ENCODE results near the gene ST3GAL3. TPM values are rescaled to one million over a fixed set of nuclear protein-coding genes. Genes with fewer than 3 reads are reported as not detected.
"Not testable (repeated sequence)": the region's sequence is repeated elsewhere in the genome, so short reads cannot be mapped to it uniquely, and the experiment has no call there.

Gene ST3GAL3
- total RNA-seq, 6 experiments from 2014 or later = 6.4 to 14.2 (median 12.0) TPM

DNA sequence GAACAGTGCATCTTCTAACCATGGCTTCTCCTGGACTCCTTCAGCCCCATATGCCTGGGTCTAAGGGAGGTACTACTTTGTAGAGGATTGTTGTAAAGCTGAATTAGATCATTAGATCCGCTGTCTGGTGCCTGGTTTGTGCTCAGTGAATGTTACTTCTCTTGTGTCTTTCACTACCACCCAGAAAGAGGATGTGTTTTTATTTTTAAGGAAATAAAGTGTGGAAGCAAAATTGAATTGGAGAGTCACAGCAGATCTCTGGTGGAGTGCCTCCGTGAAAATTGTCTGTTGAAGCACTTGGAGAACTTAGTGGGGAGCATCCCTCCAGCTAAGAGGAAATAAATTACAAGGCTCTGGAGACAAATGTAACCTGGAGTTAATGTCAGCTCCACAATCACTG, 124.5 kb downstream of the ST3GAL3 start:
- Histone ChIP-seq H3K36me3 (no peaks in the 10 kb centered on the region), H3K27me3 (no peaks in the 10 kb centered on the region), H3K4me1 (peaks cover 0 to 18% (median 0%) of the 10 kb centered on the region in 4 donors), H3K4me3 (no peak overlapping the region), H3K9me3 (no peaks in the 10 kb centered on the region), H3K27ac (no peak overlapping the region)
- WGBS (ENCODE audit: insufficient coverage, low coverage, low lambda C conversion rate, missing lambda C conversion rate) = 69% methylated on average over 2 of the region's 2 CpGs
- intact Hi-C loops (cut with DNase I) = no loop called here
- no peak for DNase-seq
- TF ChIP-seq, protein P1, sequence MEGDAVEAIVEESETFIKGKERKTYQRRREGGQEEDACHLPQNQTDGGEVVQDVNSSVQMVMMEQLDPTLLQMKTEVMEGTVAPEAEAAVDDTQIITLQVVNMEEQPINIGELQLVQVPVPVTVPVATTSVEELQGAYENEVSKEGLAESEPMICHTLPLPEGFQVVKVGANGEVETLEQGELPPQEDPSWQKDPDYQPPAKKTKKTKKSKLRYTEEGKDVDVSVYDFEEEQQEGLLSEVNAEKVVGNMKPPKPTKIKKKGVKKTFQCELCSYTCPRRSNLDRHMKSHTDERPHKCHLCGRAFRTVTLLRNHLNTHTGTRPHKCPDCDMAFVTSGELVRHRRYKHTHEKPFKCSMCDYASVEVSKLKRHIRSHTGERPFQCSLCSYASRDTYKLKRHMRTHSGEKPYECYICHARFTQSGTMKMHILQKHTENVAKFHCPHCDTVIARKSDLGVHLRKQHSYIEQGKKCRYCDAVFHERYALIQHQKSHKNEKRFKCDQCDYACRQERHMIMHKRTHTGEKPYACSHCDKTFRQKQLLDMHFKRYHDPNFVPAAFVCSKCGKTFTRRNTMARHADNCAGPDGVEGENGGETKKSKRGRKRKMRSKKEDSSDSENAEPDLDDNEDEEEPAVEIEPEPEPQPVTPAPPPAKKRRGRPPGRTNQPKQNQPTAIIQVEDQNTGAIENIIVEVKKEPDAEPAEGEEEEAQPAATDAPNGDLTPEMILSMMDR (IDR thresholded peaks at IDR 0.05) = no peak
- no peak for TF ChIP-seq POLR2A (IDR thresholded peaks at IDR 0.05)
- peak in 3 of 4 donors; percentile 18 to 24 (median 21) for ATAC-seq

DNA sequence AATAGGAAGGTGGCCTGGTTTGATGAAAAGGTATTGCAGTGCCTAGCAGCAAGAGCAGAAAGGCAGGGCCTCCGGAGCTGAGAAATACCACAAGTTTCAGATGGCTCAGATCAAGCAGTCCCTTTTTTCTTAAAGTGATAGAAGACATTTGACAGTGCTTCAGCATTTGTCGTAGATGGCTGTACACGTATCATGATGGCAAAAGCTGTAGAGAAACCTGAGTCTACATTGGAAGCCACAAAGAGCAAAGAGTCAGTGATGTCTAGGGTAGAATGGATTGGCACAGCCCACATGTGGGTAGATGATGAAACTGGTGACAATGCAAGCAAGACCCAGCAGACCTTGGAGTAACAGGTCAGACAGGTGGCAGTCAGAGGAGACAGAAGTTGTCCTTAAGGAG, 124.9 kb downstream of the ST3GAL3 start:
- Histone ChIP-seq H3K4me3 (no peak overlapping the region), H3K27me3 (no peaks in the 10 kb centered on the region), H3K4me1 (peaks cover 0 to 18% (median 0%) of the 10 kb centered on the region in 4 donors), H3K27ac (no peak overlapping the region), H3K36me3 (no peaks in the 10 kb centered on the region), H3K9me3 (no peaks in the 10 kb centered on the region)
- ATAC-seq (no peak), DNase-seq (no peak)
- TF ChIP-seq, protein P1 (IDR thresholded peaks at IDR 0.05) = no peak
- TF ChIP-seq POLR2A (IDR thresholded peaks at IDR 0.05) = no peak
- intact Hi-C loops (cut with DNase I) = no loop called here
- WGBS (ENCODE audit: insufficient coverage, low coverage, low lambda C conversion rate, missing lambda C conversion rate) = 68% methylated on average over 2 of the region's 3 CpGs

DNA sequence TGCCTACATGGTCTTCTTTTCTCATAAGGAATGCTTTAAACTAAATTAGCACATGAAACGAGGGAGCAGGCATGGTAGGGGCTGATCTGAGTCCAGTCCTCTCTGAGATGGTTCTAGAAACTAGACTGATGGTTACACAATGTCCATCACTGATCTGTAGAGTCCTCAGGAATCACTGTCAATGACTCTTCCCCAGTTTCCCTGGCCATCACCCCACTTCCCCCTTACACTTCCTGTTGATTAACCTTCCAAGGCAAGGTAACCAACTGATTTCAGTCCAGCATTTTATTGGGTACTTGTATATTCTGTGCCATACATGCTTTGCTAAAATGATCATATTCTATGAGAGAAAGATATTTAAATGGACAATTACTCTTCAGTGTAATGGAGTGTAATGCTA, 125.7 kb downstream of the ST3GAL3 start:
- H3K4me1 ChIP-seq = peaks cover 0 to 18% (median 0%) of the 10 kb centered on the region in 4 donors
- intact Hi-C loops (cut with DNase I) = no loop called here
- no peak overlapping the region for H3K4me3 ChIP-seq
- DNase-seq (no peak), ATAC-seq (no peak)
- H3K27me3 ChIP-seq = no peaks in the 10 kb centered on the region
- no CpG with 5 or more reads among the region's 1 CpG for WGBS (ENCODE audit: insufficient coverage, low coverage, low lambda C conversion rate, missing lambda C conversion rate)
- no peaks in the 10 kb centered on the region for H3K36me3 ChIP-seq
- TF ChIP-seq POLR2A (IDR thresholded peaks at IDR 0.05) = no peak
- TF ChIP-seq, protein P1 (IDR thresholded peaks at IDR 0.05) = no peak
- H3K27ac ChIP-seq = no peak overlapping the region
- H3K9me3 ChIP-seq = no peaks in the 10 kb centered on the region

DNA sequence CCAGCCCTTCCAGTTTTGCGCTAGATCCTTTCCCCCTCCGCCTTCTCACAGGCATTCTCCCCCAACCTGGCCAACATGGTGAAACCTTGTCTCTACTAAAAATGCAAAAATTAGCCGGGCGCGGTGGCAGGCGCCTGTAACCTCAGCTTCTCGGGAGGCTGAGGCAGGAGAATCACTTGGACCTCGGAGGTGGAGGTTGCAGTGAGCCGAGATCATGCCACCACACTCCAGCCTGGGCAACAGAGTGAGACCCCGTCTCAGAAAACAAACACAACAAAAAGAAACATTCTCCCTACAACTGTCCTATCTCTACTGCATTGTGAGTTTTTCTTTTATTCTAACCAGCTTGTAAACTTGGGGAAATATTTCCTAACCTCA, 126.6 kb downstream of the ST3GAL3 start:
- H3K9me3 ChIP-seq; ATAC-seq; DNase-seq; intact Hi-C loops (cut with DNase I); H3K4me3 ChIP-seq; H3K36me3 ChIP-seq; H3K27ac ChIP-seq; H3K27me3 ChIP-seq: not testable (repeated sequence)
- WGBS (ENCODE audit: insufficient coverage, low coverage, low lambda C conversion rate, missing lambda C conversion rate) = 80% methylated on average over 1 of the region's 10 CpGs
- peaks cover 0 to 18% (median 0%) of the 10 kb centered on the region in 4 donors for H3K4me1 ChIP-seq

DNA sequence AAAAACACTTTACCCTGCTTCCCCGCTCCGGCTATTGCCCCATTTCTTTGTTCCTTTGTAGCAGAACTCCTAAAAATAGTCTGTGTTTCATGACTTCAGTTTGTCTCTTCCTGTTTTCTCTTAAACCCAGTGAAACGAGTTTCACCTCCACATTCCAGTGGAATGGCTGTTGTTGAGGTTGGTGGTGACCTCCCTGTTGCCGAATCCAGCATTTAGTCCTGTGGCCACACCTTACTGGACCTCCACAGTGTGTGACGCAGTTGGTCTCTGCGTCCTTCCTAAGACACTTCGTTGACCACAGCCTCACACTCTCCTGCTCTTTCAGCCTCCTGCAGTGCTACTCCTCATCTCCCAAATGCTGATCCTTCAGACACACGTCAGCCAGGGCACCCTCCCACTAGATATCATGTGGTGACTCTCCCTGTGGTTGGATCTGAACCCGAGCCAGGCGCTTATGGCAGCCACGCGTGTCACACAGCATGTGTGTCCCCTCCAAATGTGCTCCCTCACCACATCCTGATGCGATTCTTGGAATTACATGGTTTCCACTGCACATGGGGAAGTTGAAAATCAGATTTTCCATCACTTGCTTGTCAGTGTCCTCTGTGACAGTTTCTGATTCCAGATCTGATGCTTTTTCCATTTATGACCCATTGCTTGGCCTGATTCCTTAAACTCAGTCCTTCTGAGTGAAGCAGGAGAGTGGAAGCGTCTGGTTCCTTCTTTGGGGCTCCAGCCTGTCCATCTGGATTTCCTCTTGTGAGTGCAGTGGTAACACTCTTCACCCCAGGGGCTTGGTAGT, 127.1 kb downstream of the ST3GAL3 start:
- WGBS (ENCODE audit: insufficient coverage, low coverage, low lambda C conversion rate, missing lambda C conversion rate) = 71% methylated on average over 13 of the region's 14 CpGs
- H3K27ac ChIP-seq = no peak overlapping the region
- intact Hi-C loops (cut with DNase I) = no loop called here

More for the DNA sequence above, 127.1 kb downstream of the ST3GAL3 start:
- no peaks in the 10 kb centered on the region for H3K27me3 ChIP-seq
- peaks cover 0 to 3% (median 0%) of the 10 kb centered on the region in 4 donors for H3K36me3 ChIP-seq
- TF ChIP-seq, protein P1 (IDR thresholded peaks at IDR 0.05) = no peak
- TF ChIP-seq POLR2A (IDR thresholded peaks at IDR 0.05) = no peak
- peak in 1 of 4 donors; percentile 18 for ATAC-seq
- H3K4me3 ChIP-seq = no peak overlapping the region
- H3K9me3 ChIP-seq = no peaks in the 10 kb centered on the region
- no peak for DNase-seq
- peaks cover 0 to 18% (median 0%) of the 10 kb centered on the region in 4 donors for H3K4me1 ChIP-seq

Measured in right lobe of liver (tissue), 6 donors.